KMS-11 (cell line): ENCODE results near the gene TEX22.

Source experiments
- H2AFZ ChIP-seq: fragments of 200-600 bp; sonication (generic); 2 replicates; pipeline ENCODE4 v1.6.1; 2016; ENCODE audit warnings: antibody characterized with exemption, mixed run types, low read depth
- H3K27ac ChIP-seq: fragments of 200-600 bp; sonication (generic); 2 replicates; pipeline ENCODE4 v1.6.1; 2016; ENCODE audit warnings: mild to moderate bottlenecking, mixed run types
- H3K27me3 ChIP-seq: fragments of 200-600 bp; sonication (generic); 2 replicates; pipeline ENCODE4 v1.6.1; 2017; ENCODE audit warnings: mild to moderate bottlenecking, low read depth, mixed run types, moderate library complexity; ENCODE audit not compliant: insufficient read depth
- H3K36me3 ChIP-seq: fragments of 200-600 bp; sonication (generic); 2 replicates; pipeline ENCODE4 v1.6.1; 2017; ENCODE audit warnings: mild to moderate bottlenecking, mixed run types; ENCODE audit not compliant: insufficient read depth
- H3K4me1 ChIP-seq: fragments of 200-600 bp; sonication (generic); 2 replicates; pipeline ENCODE4 v1.6.1; 2016; ENCODE audit warnings: mild to moderate bottlenecking, low read depth, mixed run types; ENCODE audit not compliant: poor library complexity, severe bottlenecking
- H3K4me2 ChIP-seq: fragments of 200-600 bp; sonication (generic); 2 replicates; pipeline ENCODE4 v1.7.0; 2016; ENCODE audit warnings: mild to moderate bottlenecking, mixed run types
- H3K4me3 ChIP-seq: fragments of 200-600 bp; sonication (generic); IDR thresholded peaks from 2 replicates; pipeline ENCODE4 v1.6.1; 2017; ENCODE audit warnings: low read depth, low read length, mixed read lengths; ENCODE audit not compliant: insufficient read depth
- H3K79me2 ChIP-seq: fragments of 200-600 bp; sonication (generic); 2 replicates; pipeline ENCODE4 v1.6.1; 2016; ENCODE audit warnings: low read depth, mixed run types; ENCODE audit not compliant: insufficient read depth
- H3K9ac ChIP-seq: fragments of 200-600 bp; sonication (generic); 2 replicates; pipeline ENCODE4 v1.6.1; 2016; ENCODE audit warnings: mild to moderate bottlenecking, mixed run types
- H4K20me1 ChIP-seq: fragments of 200-600 bp; sonication (generic); 2 replicates; pipeline ENCODE4 v1.6.1; 2016; ENCODE audit warnings: mild to moderate bottlenecking, mixed run types; ENCODE audit not compliant: insufficient read depth
- CTCF ChIP-seq: fragments of 200-600 bp; sonication (generic); conservative IDR thresholded peaks from 2 replicates; pipeline ENCODE4 v1.6.1; 2017; ENCODE audit warnings: low read depth, mild to moderate bottlenecking, antibody characterized with exemption, low read length, moderate library complexity, mixed read lengths

The TEX22 gene

GRCh38 chr14:105420101-105420973 lies 22.0 kb downstream of the TEX22 start:
- H3K27me3 ChIP-seq, result no peaks in the 10 kb centered on the region
- peak overlapping the region; percentile 88 for H3K9ac ChIP-seq
- no peaks in the 10 kb centered on the region for H3K36me3 ChIP-seq
- H3K79me2 ChIP-seq, result peaks cover 50% of the 10 kb centered on the region
- peaks cover 8% of the 10 kb centered on the region for H3K4me1 ChIP-seq
- H3K27ac ChIP-seq, result peak overlapping the region; percentile 52
- TF ChIP-seq CTCF, result no peak
- peak overlapping the region; percentile 48; the same call in 1 of the 2 replicates for H3K4me2 ChIP-seq
- H2AFZ ChIP-seq, result no peak overlapping the region
- H4K20me1 ChIP-seq, result no peaks in the 10 kb centered on the region
- H3K4me3 ChIP-seq, result no peak overlapping the region

- no peaks in the 10 kb centered on the region for H3K36me3 ChIP-seq
- H4K20me1 ChIP-seq, result no peaks in the 10 kb centered on the region
- H3K27me3 ChIP-seq, result no peaks in the 10 kb centered on the region
- peak overlapping the region; percentile 52; the same call in 1 of the 2 replicates for H3K27ac ChIP-seq
- peak overlapping the region; percentile 48; the same call in 1 of the 2 replicates for H3K4me2 ChIP-seq
- peaks cover 8% of the 10 kb centered on the region for H3K4me1 ChIP-seq
- peaks cover 51% of the 10 kb centered on the region for H3K79me2 ChIP-seq
- no peak overlapping the region for H3K4me3 ChIP-seq
- peak overlapping the region; percentile 88 for H3K9ac ChIP-seq
- no peak for TF ChIP-seq CTCF
- no peak overlapping the region for H2AFZ ChIP-seq
These were observed 22.8 kb downstream of the TEX22 start for GRCh38 chr14:105420974-105421674.

- H3K4me2 ChIP-seq, result no peak overlapping the region
- no peak overlapping the region for H3K4me3 ChIP-seq
- H2AFZ ChIP-seq, result no peak overlapping the region
- H3K79me2 ChIP-seq, result peaks cover 51% of the 10 kb centered on the region
- no peak overlapping the region for H3K27ac ChIP-seq
- no peaks in the 10 kb centered on the region for H3K27me3 ChIP-seq
- no peaks in the 10 kb centered on the region for H3K36me3 ChIP-seq
- H4K20me1 ChIP-seq, result no peaks in the 10 kb centered on the region
- peaks cover 8% of the 10 kb centered on the region for H3K4me1 ChIP-seq
- H3K9ac ChIP-seq, result no peak overlapping the region
- no peak for TF ChIP-seq CTCF
These were observed 23.6 kb downstream of the TEX22 start for GRCh38 chr14:105421723-105422615.

- Histone ChIP-seq H3K4me3 (no peak overlapping the region), H2AFZ (no peak overlapping the region), H3K4me2 (no peak overlapping the region), H3K36me3 (no peaks in the 10 kb centered on the region), H3K4me1 (peaks cover 8% of the 10 kb centered on the region), H3K27ac (no peak overlapping the region), H4K20me1 (no peaks in the 10 kb centered on the region), H3K79me2 (peaks cover 51% of the 10 kb centered on the region), H3K9ac (no peak overlapping the region), H3K27me3 (no peaks in the 10 kb centered on the region)
- no peak for TF ChIP-seq CTCF
These were observed 24.6 kb downstream of the TEX22 start for GRCh38 chr14:105422695-105423487.
